Fibroblast of peridontal ligament (primary cell): ENCODE data around the gene FBXO30.

Source experiments
- DNase-seq: peaks from one replicate; pipeline ENCODE4 v3.0.0-alpha.2; 2010; ENCODE audit errors: extremely low read depth

FBXO30 gene

GRCh38 chr6:145814501-145815308 is at the start of gene FBXO30:
Gene FBXO30 (minus strand): TSS chr6:145814795. CDS start chr6:145806405, 8,390 bp downstream.
- peak; percentile 81 for DNase-seq

- DNase-seq, result no peak
Observed at GRCh38 chr6:145863988-145864616, 49.5 kb upstream of the FBXO30 start.

DNA sequence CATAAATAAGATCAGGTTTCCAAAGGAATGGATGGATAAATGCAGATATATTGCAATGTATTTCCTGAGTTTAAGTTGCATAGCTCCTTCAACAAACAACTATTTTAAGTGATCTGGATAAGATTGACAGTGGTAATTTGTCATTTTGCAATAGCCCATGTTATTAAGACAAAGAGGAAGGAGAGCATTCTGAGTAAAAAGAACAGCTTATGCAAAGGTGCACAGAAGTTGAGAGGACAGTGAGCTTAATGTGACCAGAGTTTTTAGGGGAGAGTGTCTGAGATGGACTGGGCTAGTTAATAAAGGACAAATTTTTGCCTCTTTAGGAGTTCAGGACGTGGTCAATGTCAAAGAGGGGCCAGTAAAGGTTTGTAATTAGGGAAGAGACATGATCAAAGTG is 48.8 kb upstream of the FBXO30 start:
- DNase-seq, result no peak

- no peak for DNase-seq
Observed at GRCh38 chr6:145860562-145860961, 46.0 kb upstream of the FBXO30 start.

GRCh38 chr6:145850671-145851070 is 36.1 kb upstream of the FBXO30 start:
- no peak for DNase-seq

GRCh38 chr6:145848541-145848940 is 33.9 kb upstream of the FBXO30 start:
- DNase-seq, result no peak

- DNase-seq, result no peak
Observed at GRCh38 chr6:145845557-145845956, 31.0 kb upstream of the FBXO30 start.

- no peak for DNase-seq
Observed at GRCh38 chr6:145844933-145845540, 30.4 kb upstream of the FBXO30 start.

DNA sequence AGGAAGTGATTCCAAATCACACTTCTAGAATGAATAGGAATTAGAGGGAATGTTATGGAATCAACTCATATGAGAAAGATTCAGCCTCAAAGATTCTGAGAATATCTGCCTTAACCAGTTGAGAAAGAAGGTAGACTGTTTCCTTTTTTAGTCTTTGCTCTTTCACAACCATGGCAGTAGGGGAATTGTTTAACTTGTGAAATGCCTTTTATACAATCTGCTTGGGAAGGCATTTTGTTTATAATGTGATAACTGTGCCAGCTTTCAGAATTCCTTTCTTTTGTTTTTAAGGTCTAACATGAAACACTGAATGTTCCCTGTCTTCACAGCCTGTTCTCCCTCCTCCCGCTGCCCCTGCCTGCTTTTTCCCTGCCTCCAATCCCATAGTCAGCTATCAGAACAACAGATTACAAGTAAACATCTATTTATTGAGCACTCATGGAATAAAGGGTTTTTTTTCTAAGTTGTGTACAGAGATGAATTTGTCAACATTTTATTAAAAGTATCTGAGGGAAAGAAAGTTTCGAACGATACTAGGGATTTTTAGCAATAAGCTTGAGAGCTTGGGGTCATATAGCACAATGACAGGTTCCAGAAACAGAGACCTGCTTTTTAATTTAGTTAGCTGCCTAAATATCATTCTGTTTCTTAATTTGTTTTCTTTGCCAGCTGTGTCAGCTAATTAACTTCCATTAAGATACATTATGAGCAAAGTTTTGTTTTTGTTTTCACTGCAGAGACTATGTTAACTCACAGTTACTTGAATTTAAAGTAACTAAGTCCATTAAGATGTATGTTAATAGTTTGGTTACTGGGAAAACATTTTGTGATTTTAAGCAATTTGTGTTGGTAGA is 28.3 kb upstream of the FBXO30 start:
- DNase-seq, result peak; percentile 81

DNA sequence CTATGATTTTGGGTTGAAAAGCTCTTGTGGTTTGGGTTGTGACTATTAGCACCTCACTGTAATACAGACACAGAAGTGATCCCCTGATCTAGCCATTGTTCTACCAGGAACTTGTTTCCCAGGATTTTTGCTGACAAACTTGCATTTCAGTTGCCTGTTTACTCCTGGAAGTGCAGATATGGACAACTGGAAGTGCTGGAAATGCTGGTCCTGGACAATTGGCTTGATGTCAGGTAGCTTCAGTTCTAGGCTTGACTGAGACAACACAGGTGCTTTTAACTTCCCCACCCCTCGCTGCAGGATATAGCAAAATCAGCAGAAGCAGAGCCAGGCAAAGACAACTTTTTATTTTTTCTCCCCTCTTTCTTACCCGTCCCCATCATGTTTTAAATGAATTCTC is 27.1 kb upstream of the FBXO30 start:
- DNase-seq, result no peak

DNA sequence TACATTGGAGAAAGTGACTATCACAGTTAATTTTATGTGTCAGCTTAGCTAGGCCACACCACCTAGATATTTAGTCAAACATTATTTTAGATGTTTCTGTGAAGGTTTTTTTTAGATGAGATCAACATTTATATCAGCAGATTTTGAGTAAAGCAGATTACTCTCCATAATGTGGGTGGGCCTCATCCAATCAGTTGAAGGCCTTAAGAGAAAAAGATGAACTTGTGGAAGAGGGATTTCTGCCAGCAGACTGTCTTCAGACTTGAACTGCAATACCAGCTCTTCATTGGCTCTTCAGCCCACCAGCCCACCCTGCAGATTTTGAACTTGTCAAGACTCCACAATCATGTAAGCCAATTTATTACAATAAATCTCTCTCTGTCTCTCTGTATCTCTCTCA is 25.1 kb upstream of the FBXO30 start:
- DNase-seq, result no peak

DNA sequence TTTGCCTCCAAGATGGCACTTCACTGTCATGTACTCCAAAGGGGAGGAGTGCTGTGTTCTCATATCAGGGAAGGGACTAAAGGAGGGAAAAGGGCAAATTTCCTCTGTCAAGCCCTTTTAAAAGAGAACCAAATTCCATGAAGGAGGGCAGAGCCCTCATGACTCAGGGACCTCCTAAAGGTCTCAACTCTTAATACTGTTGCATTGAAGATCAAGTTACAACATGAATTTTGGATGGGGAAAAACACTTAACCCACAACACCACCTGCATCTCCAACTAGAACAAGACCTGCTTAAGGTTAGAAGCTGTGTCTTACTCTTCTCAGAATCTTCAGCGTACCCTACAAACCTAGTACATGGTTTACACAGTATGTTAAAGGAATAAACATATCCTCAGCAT is 23.7 kb upstream of the FBXO30 start:
- no peak for DNase-seq

- DNase-seq, result peak; percentile 36
Observed at GRCh38 chr6:145836772-145837171, 22.2 kb upstream of the FBXO30 start.

- peak; percentile 82 for DNase-seq
Observed at GRCh38 chr6:145836170-145836569, 21.6 kb upstream of the FBXO30 start.

- no peak for DNase-seq
Observed at GRCh38 chr6:145830612-145831011, 16.0 kb upstream of the FBXO30 start.

- DNase-seq, result peak; percentile 54
Observed at GRCh38 chr6:145829950-145830349, 15.4 kb upstream of the FBXO30 start.

- DNase-seq, result no peak
Observed at GRCh38 chr6:145829102-145829501, 14.5 kb upstream of the FBXO30 start.

- DNase-seq, result no peak
Observed at GRCh38 chr6:145824344-145824743, 9.7 kb upstream of the FBXO30 start.

DNA sequence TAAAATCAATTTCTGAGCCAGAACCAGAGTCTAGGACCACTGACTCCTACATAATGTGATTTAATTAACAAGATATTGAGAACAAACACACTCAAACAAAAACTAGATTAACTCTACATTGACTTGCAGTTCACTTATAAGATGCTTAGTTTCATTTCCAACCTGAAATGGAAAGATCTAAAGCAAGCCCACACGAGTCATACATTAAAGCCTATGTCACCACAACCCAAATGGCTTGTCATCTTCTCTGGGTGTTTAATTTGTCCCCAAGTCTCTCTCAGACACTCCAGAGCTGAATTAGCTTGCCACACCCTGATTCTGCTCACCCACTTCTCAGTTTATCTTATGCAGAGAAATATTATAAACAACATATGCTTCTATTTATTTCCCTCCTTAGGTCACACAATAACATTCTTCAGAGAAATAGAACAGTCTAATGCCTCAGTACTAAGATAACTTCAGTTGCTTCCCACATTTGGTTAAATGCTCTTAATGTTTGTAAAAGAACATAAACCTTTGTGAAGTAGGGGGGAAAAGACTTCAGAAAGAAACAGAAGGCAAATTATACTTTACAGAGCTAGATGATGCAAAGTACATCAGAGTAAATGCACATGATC is 8.8 kb upstream of the FBXO30 start:
- peak; percentile 36 for DNase-seq

DNA sequence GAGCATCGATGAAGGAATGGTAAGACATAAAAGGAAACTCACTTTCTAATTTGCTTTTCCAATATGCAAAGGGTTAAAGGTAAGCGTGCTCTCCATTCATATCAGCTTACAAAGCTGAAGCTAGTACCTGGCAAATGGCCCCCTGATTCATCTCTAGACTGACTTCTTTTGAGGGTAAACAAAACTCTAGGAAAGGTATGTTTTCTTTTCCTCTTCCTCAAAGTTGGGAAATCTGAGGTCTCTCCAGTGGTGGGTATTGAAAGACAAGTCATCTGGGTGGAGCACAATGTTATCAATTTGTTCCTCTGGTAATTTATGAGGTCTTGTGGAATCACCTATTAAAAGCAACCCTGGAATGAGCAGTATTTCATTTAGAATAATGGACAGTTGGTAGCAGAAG is 7.9 kb upstream of the FBXO30 start:
- DNase-seq, result no peak

- no peak for DNase-seq
Observed at GRCh38 chr6:145819994-145820393, 5.4 kb upstream of the FBXO30 start.

DNA sequence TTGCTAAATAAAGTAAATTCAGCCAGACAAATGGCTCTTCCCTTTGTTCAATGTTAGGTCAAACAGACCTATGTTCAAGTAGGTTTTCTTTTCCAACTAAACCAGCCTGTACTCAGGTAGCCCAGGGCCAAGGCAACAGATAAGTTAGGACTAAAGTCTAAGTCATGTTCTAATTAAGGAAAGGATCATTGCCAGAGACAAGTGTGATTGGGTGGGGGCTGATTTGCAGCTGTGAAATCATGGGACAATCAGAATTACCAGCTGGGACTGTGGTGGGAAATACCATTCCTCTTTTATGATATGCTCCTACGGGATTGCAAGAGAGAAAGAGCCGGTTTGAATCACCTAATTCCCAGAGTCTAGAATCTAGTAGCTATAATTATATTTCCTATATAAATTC is 4.2 kb upstream of the FBXO30 start:
- DNase-seq, result no peak
